Activated naive CD8-positive, alpha-beta T cell treated with anti-CD3 and anti-CD28 coated beads, Interleukin-2, amount 50 U/mL, for 16 hours (primary cell): ENCODE results near the gene ARX.

ENCODE experiments used
- DNase-seq: peaks from one replicate; pipeline ENCODE4 v3.0.0-alpha.2; 2020; ENCODE audit warnings: low read depth, low spot score

The ARX gene

DNA sequence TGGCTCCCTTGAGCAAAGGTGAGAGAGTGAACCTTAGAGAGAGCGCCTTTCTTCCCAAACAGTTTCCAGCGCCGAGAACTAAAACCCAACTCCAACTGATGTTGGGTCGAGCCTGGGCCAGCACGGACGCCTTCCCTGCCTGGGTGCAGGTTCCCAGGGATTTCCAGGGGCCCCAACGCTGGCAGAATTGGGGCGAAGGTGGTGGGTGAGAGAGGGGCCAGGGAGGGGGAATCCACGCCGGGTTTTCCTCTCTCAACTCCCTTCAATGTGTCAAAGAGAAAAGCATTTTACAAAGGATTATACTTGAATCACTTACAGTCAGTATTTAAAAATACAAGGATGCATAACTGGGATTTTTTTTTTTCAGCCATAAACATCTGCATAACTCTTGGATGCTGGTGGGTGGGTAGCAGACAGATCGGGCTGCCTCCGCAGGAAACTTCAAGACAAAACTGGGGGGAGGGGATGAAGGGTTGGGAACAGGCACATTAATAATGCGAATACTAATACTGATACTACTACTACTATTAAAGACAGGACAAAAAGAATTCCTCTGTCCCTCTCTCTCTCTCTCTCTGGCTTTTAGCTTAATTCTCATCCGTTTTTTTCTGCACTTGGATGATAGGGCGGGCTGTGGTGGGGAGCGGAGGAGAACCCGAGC, 1.3 kb upstream of the ARX start:
- no peak for DNase-seq

DNA sequence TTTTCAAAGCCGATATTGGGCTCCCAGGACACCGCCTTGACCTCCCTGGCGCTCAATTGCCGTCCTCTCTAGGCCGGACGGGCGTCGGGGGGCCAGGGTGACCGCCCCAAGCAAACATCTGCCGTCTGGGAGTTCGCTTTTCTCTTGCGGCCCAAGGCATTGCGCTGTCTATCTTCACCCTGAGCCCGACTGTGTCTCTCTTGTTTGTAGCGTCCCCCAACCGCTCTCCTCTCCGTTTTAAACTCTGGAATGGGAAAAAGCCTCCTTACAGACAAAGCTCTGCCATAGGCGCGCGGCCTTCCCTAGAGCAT, 551 bp upstream of the ARX start:
- no peak for DNase-seq

DNA sequence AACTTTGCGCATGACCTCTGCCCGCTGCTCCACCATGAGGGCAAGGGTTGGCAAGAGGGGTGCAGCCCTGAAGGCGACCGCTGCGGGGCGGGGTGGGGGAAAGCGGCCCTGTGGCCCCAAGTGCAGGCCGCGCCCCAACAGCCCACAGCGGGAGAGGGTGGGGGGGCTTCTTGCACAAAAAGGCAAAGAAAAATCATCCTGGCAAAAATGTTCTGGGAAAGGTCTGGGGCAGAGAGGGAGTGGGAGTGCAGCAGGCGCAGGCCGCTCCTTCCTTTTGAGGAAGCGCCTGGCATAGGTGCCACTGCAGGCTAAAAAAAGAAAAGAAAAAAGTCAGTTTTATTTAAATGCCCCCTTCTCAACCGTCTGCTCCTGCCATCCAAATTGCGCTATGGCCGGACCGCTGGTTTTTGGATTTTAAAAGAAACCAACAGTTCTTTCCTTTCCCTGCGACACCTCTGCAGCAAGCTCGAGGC, 1.4 kb downstream of the ARX start:
- DNase-seq: no peak

DNA sequence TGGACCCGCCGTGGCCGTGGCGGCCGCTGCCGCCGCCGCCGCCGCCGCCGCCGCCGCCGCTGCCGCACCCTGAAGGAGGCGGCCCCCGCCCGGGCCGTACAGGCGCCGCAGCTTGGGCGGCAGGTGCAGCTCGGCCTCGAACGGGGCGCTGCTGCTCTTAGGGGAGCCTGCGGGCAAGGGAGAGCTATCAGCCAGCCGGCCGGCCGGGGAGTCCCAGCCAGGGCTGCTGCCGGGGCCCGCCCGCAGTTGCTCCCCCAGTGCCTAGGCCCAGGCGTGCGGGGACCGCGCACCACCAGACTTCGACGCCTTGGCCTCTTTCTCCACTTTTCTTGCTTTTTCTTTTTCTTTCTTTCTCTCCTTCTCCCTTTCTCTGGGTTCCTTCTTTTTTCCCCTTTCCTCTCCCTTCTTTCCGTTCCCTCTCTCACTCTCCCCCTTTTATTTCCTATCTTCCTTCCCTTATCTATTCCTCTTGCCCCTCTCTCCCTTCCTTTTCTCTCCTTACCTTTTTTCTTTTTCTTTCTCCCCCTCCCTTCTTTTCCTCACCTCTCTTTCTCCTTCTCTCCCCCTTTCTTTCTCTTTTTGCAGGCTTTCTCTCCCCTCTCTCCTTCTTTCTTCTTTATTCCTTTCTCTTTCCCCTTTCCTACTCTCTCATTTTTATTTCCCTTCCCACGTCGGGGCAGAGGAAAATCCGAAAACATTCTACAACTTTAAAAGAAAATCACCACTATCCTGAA, 2.0 kb downstream of the ARX start:
- DNase-seq: no peak

DNA sequence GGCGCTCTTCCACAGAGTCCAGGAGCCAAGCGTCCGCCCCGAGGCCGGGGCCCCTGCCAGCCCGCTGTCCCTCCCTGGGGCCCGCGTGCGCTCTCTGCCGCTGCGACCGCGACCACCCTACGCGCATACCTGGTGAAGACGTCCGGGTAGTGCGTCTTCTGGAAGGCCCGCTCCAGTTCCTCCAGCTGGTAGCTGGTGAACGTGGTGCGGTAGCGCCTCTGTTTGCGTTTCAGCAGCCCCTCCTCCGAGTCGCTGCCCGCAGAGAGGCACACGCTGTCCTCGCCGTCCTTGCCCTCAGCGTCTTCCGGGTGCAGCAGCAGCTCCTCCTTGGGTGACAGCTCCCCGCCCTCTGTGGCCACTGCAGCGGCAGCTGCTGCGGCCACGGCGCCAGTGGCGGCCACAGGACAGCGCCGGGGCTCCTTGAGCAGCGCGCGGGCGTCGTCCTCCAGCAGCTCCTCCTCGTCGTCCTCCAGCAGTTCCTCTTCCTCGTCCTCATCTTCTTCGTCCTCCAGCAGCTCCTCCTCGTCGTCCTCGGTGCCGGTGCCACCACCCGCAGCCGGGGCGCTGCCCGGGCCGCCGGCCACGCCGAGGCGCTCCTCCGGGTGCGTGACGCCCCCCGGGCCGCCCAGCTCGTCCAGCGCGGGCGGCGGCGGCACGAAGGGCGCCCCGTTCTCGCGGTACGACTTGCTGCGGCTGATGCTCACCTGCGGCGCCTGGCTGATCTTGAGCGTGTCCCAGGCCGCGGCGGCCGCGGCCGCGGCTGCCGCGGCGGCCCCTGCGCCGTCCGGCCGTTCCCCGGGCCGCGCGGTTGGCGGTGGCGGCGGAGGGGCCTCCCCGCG, 2.8 kb downstream of the ARX start:
- DNase-seq: no peak

DNA sequence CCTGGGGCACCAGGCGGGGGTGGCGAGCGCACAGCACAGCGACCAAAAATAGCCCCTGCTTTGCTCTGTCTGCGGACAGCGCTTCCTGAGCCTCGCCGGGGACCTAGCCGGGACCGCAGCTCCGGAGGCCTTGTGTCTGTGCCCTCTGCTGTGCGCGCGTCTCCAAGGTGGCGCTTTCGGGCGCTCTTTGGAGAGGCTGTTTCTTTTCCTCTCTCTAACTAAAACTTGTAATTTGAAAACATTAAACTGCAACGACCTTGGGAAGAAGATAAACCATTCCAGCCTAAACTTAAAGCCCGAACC, 3.4 kb downstream of the ARX start:
- DNase-seq: no peak

DNA sequence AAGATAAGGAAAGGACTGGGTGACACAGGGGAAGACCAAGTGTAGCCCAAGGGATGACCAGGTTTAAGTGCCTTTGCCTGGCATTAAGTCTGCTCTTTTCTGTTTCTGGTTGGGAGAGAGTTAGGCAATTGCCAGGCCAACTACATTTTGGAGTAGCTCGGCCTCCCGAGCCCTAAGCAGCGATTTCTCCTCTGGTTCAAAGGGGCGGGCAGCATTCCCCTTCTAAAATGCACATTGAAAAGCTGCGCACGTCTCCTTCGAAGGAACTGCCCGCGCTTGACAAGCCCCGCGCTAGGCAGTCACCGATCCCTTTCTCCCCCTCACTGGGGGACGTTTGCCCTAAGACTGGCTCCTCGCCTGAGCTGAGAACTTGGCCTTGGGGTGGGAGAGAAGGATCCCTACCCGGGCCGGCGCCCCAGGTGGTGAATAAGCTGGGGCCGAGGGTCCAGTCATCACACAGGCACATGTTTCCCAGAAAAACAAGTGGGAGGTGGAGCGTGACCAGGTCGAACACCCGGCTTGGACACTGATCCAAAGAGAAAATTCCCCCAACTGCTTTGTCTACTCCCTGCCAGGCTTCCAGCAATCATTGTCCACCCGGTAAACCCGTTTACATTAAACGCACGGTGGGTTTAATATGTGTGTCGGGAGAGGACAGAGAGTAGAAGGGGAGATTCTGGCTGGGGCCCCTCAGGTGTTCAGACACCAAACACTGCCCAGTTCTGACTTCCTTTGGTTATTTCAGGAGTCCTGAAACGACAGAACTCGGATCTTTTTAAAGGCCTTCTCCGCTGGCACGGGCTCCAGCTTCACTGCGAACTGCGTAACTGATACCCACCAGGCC, 4.0 kb downstream of the ARX start:
- no peak for DNase-seq

DNA sequence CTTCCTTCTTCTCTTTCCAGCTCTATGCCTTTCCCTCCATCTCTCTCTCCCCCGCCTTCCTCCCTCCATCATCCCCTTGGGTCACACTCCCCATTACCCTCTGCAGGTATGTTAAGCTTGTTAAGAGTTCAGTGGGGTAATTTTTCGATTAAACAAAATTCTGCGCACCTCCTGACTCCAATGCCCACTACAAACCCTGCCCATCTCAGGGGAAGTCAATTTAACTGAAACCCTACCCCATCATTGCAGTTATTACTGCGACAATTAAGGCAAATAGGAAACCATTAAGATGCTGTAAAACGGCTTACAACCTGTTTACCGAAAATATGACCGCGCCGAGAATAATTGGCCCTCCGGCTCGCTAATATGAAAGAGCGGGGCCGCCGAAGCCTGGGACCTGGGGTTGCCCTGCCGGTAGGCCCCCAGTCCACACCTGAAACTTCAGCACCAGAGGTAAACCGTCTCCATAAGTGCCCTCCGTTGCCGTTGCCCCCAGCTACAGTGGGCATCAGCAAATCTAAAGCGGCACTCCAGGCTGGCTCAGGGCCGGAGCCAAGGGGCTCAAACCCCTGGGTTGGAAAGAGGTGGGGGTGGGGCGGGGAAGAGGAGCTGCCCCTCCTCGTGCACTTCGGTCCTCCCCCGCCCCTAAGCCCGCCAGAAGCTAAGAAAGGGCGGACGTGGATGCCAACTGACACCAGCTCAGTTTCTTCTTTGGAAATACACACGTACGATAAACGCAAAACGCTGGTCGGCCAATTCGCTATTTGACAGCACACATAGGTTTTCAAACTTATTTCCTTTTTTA, 4.8 kb downstream of the ARX start:
- DNase-seq: no peak

DNA sequence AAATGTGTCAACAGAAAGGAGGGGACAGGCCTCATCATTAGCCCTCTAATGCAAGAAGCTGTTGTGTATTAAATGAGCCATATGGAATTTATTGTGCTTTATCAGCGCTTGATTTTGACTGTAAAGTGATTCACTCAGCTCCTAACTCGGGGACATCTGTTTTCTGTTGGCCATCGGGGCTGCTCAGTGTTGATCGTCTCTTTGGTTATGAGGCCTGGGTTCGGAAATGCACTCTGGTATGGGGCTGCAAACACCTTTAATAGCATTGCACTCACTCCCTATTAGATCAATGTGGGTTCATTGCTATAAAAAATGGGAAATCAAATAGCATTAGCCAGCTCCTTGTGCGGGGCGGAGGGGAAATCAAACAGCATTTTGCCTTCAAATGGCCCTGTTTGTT, 6.4 kb downstream of the ARX start:
- no peak for DNase-seq

DNA sequence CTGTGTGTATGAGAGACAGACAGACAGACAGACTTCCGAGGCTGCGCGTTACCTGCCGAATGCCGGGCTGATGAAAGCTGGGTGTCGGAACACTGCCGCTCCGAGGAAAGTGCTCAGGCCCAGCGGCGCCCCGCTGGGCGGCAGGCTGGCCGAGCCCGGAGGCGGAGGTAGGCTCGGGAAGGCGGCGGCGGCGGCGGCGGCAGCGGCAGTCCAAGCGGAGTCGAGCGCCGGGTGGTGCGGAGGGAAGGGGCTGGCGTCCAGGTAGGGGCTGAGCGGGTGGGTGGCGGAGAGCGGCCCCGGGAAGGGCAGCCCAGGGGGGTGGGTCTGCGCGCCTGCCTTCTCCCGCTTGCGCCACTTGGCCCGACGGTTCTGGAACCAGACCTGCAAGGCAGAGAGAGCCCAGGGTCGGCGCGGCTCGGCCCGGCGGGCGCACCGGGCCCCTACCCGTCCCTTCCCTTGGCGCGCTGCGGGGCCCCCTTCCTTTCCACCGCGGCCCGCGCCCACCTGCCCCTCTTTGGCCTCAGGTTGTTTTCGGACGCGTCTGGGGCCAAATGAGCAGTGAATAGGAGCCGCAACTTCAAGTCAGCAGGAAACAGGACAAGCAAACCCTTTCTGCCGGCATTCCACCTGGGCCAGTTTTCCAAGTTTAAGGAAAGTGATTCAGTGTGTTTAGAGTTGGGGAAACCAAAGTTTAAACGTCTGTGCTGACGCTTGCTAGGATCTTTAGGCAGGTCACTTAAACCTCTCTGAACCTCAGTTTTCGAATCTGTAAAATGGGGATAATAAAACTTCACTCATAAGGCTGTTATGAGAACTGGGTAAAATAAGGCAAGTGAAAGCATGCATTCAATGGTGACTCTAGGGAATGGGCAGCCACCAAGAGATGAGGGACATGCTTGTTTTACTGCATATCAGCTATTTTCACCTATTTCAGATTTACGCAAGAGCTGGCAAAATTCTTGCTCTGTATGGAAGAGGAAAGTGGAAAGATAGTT, 8.4 kb downstream of the ARX start:
- DNase-seq: no peak

DNA sequence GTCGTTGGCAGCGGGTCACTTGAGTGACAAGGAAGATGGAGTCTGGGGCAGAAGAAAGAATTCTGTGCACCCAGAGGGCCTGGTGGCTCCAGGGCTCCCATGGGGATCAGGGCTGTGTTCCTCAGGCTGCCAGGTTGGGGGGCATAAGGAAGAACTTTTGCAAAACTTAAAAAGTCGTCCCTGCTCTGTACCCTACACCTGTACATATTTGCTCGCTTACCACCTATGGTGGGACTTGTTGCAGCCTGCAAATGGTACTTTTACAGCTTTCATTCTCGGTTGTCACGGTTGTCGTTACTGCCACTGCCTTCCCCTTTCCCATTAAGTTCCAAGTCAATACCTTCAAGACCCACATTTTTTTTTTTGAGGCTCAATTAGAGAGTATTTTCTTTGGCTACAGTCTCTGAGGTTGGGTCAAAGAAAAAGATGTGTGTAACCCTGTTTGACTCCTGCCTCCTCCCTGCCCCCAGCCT, 9.1 kb downstream of the ARX start:
- no peak for DNase-seq

DNA sequence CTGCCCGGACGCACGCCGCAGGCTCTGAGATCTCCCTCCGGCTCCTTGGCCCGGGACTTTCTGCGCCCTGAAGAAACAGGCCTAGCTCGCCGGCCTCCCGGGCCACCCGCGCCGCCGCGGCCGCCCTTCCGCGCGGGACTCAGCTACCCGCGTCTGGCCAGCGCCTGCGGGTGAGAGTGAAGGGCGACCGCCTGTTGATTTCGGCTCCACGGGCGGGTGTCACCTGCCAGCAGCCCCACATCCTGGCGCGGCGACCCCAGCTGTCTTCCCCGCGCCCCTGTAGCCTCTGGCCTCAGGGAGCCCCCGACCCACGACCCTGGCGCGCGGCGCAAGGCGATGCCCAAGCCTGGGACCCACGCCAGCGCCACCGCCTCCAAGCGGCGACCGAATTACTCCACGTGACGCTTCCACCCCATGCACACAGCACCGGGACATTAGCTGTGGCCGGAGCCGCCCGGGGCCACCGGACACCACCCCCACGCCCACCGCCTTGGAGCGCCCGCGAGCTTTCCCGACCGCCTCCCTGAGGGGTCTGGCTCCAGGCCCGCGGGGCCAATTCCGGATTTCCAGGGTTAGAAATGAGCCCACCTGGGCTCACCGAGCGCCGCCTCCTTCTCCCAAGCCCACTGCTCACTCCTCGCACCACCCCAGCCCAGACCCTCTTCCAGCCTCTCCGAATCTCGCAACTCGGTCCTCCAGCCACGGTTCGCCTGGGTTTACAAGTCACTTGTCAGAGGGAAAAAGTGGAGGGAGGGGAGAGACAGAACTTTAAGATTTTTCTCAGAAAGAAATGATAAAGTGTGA, 10.2 kb downstream of the ARX start:
- DNase-seq: no peak

DNA sequence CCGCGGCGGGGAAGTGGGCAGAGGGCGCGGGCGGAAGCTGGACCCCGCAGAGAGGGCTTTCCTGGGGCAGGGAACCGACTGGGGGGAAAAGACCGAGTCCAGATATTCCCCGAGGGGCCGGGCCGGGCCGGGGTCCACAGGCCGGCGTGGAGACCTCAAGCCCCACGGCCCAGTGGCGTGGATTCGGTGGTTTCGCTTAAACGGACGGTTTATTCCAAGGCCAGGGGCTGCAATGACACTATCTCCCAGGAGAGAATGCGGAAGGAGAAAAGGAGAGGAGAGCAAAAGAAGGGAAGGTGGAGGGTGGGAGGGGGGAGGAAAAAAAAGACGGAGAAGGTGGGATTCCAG, 10.8 kb downstream of the ARX start:
- no peak for DNase-seq

DNA sequence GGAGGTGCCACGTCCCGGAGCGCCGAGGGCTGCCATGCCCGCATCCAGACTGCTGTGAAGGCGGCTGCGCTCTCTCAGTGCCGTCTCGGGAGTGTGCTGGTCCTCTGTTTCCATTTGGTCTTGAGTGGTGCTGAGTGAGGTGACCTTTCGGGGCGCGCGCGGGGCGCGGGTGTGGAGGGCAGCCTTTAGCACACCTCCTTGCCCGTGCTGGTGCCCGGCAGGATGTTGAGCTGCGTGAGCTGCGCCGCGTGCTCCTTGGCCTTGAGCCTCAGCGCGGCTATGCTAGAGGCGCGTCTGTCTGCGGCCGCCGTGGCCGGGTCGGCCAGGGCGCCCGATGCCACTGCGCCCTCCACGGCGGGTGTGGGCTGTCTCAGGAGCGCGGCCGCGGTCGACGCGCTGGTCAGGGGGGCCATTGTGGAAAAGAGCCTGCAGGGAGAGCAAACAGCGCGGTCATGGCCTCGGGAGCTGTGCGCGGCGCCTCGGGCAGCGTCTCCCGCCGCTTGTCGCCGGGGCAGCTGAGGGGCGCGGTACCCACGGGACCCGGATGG, 11.2 kb downstream of the ARX start:
- no peak for DNase-seq

DNA sequence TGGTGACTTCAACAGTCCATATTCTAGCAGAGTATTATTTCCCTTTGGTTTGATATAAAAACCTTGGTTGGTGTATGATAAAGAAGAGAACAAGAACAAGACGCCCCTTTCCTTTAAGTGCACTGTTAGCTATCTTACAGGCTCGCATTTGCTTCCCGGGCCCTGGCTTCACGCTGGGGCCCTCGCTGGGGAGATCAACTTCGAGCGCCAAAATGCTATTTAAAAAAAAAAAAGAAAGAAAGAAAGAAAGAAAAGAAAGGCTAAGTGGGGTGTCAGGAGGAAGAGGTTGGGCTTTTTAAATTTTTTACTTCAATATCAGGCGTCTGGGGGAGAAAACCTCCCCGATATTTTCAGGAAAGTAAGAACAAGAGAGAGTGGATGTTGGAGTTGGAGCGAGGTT, 11.7 kb downstream of the ARX start:
- DNase-seq: no peak

DNA sequence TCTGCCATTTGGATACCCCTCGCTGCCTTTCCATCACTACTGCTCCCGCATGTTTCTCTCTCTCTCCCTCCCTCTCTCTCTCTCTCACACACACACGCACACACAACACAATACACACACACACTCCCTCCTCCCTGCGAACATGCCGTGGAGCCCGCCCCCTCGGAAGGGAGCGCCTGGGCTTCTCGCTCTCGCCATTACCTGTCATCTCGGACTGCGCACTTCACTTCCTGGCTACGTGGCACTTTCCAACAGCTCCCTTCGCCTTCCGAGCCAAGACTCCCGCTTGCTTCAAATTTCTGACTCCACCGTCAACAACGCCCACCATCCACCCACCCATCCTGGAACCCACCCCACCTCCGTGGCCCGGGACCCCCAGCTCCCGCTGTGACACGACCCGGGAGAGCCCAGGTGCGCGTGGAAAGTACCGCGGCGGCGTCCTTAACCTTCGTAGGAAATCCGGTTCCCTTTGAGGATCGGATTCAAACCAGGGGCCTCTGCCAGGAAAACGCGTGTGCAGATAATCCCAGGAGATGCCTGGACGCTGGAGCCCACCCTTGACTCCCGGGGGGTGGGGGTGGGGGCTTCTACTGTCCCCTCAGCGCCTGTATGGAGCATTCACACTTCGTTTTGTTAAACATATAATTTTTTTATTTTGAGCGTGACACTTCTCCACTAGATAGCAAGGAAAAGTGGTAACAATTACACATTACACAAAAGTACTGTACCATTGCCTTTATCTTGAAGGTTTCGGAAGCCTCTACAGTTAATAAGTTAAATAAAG, 12.5 kb downstream of the ARX start:
- no peak for DNase-seq

DNA sequence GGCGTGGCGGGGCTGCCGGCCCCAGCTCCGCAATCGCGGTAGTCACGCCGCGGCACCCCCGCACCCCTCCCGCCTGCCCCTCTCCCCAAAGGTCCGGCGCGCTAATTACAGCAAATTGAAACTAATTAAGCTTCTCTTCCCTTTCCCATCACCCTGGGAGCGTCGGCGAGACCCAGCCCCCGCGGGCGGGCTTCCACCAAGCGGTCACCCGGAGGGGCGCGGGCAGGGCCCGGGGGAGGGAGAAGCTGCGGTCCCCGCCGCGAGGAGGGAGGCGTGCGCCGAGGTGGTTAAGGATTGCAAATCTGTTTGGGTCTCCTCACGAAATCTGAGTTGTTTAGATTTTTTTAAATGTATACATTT, 13.1 kb downstream of the ARX start:
- no peak for DNase-seq
